Measurements from ENCODE around the gene ATP6V0A4. TPM values are rescaled to one million over a fixed set of nuclear protein-coding genes. Genes with fewer than 3 reads are reported as not detected.

Gene ATP6V0A4
- total RNA-seq, 1 donor: not detected

- peaks cover 4% of the 10 kb centered on the region for H3K27me3 ChIP-seq (ENCODE audit: insufficient read depth, low read length)
- no peaks in the 10 kb centered on the region for H3K9me3 ChIP-seq (ENCODE audit: low read depth, low read length)
- no peak overlapping the region for H3K4me3 ChIP-seq (ENCODE audit: low read length)
- no peaks in the 10 kb centered on the region for H3K4me1 ChIP-seq (ENCODE audit: insufficient read depth, low read length)
Observed at GRCh38 chr7:138669364-138669763, 128.6 kb downstream of the ATP6V0A4 start.

- H3K4me1 ChIP-seq (ENCODE audit: insufficient read depth, low read length): no peaks in the 10 kb centered on the region
- H3K27me3 ChIP-seq (ENCODE audit: insufficient read depth, low read length): peaks cover 4% of the 10 kb centered on the region
- H3K4me3 ChIP-seq (ENCODE audit: low read length): no peak overlapping the region
- H3K9me3 ChIP-seq (ENCODE audit: low read depth, low read length): no peaks in the 10 kb centered on the region
Observed at GRCh38 chr7:138668946-138669345, 129.1 kb downstream of the ATP6V0A4 start.

GRCh38 chr7:138668229-138668596 is 129.8 kb downstream of the ATP6V0A4 start:
- H3K4me3 ChIP-seq (ENCODE audit: low read length): no peak overlapping the region
- no peaks in the 10 kb centered on the region for H3K9me3 ChIP-seq (ENCODE audit: low read depth, low read length)
- no peaks in the 10 kb centered on the region for H3K4me1 ChIP-seq (ENCODE audit: insufficient read depth, low read length)
- H3K27me3 ChIP-seq (ENCODE audit: insufficient read depth, low read length): peaks cover 4% of the 10 kb centered on the region

DNA sequence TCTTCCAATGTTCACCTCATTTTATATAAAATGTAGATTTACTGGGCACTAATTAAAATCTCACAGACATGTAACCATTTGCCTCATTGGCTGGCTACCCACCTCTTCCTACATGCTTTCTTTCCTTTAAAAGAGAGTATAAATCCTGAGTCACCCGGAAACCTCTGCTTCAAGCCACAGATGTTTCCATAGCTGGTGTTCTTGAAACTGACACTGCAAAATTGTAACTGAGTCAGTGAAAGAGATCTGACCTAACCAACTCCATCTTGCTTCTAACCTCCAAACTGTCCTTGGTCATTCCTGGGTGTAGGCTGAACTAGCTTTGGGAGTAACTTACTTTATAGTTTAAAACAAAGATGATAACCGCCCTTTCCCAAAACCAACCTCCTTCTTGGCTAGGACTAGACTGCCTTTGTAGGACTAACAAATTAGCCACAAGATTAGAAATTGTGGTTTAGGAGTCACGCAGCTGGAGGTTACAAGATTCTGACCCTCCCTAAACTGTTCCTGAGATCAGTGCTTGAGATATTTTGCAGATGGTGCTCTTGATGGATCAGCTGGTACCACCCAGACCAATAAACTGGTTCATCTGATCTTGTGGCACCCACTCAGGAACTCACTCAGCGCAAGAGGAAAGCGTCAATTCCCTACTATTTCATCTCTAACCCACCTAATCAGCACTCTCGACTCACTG is 130.3 kb downstream of the ATP6V0A4 start:
- H3K9me3 ChIP-seq (ENCODE audit: low read depth, low read length): no peaks in the 10 kb centered on the region
- no peaks in the 10 kb centered on the region for H3K4me1 ChIP-seq (ENCODE audit: insufficient read depth, low read length)
- peaks cover 4% of the 10 kb centered on the region for H3K27me3 ChIP-seq (ENCODE audit: insufficient read depth, low read length)

DNA sequence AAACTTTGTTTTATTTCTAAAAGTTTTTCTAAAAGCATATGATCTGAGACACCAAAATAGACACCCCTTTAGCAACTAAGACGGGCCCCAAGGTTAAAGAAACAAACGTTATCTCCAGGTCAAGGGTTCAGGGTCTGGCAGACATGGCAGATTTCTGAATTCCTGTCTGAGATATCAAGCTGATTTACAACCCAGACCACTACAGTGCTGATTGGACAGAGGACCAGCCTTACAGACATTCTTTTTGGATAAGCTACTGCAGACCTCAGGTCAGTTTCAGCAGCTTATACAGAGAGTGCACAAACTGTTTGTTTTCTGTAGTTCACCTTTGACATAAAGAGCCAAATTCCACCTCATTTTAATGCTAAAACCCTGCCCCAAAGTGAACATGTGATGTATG is 131.6 kb downstream of the ATP6V0A4 start:
- Histone ChIP-seq H3K4me3 (ENCODE audit: low read length) (no peak overlapping the region), H3K9me3 (ENCODE audit: low read depth, low read length) (no peaks in the 10 kb centered on the region), H3K27me3 (ENCODE audit: insufficient read depth, low read length) (peaks cover 4% of the 10 kb centered on the region), H3K4me1 (ENCODE audit: insufficient read depth, low read length) (no peaks in the 10 kb centered on the region)

More for the DNA sequence above, 130.3 kb downstream of the ATP6V0A4 start:
- no peak overlapping the region for H3K4me3 ChIP-seq (ENCODE audit: low read length)

GRCh38 chr7:138665669-138666140 is 132.3 kb downstream of the ATP6V0A4 start:
- H3K9me3 ChIP-seq (ENCODE audit: low read depth, low read length): no peaks in the 10 kb centered on the region
- peaks cover 4% of the 10 kb centered on the region for H3K27me3 ChIP-seq (ENCODE audit: insufficient read depth, low read length)
- H3K4me1 ChIP-seq (ENCODE audit: insufficient read depth, low read length): no peaks in the 10 kb centered on the region
- H3K4me3 ChIP-seq (ENCODE audit: low read length): no peak overlapping the region

GRCh38 chr7:138665249-138665648 is 132.7 kb downstream of the ATP6V0A4 start:
- Histone ChIP-seq H3K9me3 (ENCODE audit: low read depth, low read length) (no peaks in the 10 kb centered on the region), H3K27me3 (ENCODE audit: insufficient read depth, low read length) (peaks cover 4% of the 10 kb centered on the region), H3K4me3 (ENCODE audit: low read length) (no peak overlapping the region), H3K4me1 (ENCODE audit: insufficient read depth, low read length) (no peaks in the 10 kb centered on the region)

DNA sequence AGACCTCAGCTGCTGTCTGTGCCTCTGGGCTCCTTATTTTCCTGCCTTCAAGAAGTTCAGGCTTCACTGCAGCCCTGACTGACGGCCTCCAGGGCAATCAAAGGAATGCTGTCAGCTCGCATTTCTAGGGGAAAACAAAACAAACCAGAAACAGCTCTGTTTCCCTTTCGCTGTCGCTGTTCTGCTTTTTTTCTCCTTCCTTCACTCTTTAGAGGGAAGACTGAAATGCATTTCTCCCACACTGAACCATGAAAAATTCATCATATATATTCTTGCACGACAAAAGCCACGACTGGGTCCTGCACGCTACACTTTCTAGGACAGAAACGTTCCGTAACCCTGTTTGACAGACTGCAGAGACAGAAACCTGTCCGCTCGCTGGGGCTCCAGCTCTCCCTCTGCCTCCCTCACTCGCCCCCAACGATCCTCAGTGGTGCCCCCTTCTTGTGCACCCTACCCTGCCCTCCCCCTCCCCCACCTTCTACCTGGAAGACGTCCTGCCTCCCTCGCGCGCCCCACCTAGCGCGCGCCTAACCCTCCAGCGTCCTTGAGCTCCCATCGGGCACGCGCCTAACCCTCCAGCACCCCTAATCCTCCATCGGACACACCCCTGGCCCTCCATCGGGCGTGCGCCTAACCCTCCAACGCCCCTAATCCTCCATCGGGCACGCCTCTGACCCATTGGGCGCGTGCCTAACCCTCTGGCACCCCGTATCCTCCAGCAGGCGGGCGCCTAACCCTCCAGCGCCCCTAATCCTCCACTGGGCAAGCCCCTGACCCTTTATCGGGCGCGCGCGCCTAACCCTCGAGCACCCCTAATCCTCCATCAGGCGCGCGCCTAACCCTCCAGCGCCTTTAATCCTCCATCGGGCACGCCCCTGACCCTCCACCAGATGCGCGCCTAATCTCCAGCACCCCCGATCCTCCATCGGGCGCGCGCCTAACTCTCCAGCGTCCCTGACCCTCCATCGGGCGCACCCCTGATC is 134.0 kb downstream of the ATP6V0A4 start:
- H3K9me3 ChIP-seq (ENCODE audit: low read depth, low read length): no peaks in the 10 kb centered on the region
- no peak overlapping the region for H3K4me3 ChIP-seq (ENCODE audit: low read length)

GRCh38 chr7:138662991-138663320 is 135.0 kb downstream of the ATP6V0A4 start:
- Histone ChIP-seq H3K4me1 (ENCODE audit: insufficient read depth, low read length) (no peaks in the 10 kb centered on the region), H3K4me3 (ENCODE audit: low read length) (no peak overlapping the region), H3K9me3 (ENCODE audit: low read depth, low read length) (no peaks in the 10 kb centered on the region), H3K27me3 (ENCODE audit: insufficient read depth, low read length) (peaks cover 4% of the 10 kb centered on the region)

More for the DNA sequence above, 134.0 kb downstream of the ATP6V0A4 start:
- peaks cover 4% of the 10 kb centered on the region for H3K27me3 ChIP-seq (ENCODE audit: insufficient read depth, low read length)
- no peaks in the 10 kb centered on the region for H3K4me1 ChIP-seq (ENCODE audit: insufficient read depth, low read length)

DNA sequence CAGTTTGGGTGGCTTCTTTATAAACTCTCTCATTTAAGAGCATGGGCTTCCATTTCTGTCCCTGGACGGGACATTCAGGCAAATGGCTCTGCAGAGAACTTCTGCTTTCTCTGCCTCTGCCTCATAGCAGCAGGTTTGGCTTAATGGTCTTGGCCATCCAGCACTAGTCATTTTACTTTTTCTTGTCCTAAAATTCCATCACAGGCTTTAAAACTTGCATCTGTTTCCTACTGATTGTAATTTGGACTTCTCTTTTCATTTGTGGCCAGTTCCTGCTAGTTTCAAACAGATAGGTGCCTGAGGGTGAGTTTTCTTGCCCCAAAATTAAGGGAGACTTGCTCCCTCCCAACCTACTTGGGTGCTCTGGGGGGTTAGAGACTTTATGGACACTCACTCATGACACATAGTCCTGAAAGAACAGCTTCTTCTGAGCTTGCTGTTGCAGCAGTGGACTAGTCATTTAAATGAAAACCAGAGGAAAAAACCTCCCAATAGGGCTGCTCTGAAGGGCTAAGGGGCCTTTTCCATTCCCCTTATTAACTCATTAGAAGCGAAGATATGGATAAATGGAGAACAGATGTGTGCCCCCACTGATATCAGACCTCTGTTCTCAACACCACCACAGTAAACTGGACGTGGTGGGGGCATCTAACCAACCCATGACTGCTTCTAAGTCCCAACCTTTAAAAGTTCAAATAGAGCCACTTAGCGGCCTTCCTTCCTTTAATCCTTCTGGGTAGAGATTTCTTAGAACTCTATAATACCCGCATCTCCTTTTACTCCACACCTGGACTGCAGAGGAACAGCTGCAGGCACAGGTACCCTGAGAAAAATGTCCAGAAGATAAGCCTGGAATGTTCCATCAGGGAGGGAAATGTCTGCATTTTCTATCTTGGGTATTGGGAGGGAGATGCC is 135.7 kb downstream of the ATP6V0A4 start:
- H3K4me1 ChIP-seq (ENCODE audit: insufficient read depth, low read length): no peaks in the 10 kb centered on the region
- no peak overlapping the region for H3K4me3 ChIP-seq (ENCODE audit: low read length)
- H3K9me3 ChIP-seq (ENCODE audit: low read depth, low read length): no peaks in the 10 kb centered on the region
- peaks cover 4% of the 10 kb centered on the region for H3K27me3 ChIP-seq (ENCODE audit: insufficient read depth, low read length)

DNA sequence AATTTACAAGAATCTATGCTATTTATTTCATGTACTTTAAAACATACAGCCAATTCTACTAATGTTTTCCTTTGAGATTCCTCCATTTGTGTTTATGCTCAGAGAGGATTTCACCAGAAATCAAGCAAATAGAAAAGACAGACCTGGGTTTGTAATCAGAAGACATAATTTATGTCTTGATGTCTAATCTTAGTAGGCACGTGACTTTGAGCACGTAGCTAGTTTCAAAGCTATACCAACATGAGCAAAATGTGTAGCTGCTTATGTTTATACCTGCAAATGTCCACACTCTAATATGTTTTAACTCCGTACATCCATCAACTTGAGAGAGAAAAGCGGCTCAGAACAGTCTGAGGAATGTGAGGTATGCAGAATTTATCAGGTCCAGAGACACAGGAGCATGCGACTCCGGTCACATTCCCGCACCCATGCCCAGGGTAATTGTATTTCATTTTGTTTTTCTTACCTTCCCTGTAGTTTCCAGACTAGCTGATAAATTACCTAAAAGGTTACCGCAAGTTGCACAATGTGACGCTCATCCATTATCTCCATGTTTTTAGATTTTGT is 136.8 kb downstream of the ATP6V0A4 start:
- peaks cover 4% of the 10 kb centered on the region for H3K27me3 ChIP-seq (ENCODE audit: insufficient read depth, low read length)
- no peaks in the 10 kb centered on the region for H3K9me3 ChIP-seq (ENCODE audit: low read depth, low read length)
- H3K4me3 ChIP-seq (ENCODE audit: low read length): no peak overlapping the region
- H3K4me1 ChIP-seq (ENCODE audit: insufficient read depth, low read length): no peaks in the 10 kb centered on the region

DNA sequence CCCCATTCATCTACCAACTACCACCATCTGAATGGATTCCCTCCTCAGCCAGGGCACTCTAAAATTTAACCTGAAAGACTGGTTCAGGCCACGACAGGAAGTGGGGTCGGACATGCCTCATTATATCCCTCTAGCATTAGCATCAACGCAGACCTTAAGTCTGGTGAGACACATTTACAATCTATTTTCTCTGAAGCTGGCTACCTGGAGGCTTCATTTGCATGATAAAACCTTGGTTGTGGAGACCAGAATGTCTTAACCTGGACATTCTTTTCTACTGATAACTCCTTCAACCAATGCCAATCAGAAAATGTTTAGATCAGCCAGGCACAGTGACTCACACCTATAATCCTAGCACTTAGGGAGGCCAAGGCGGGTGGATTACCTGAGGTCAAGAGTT is 139.1 kb downstream of the ATP6V0A4 start:
- H3K4me3 ChIP-seq (ENCODE audit: low read length): no peak overlapping the region
- no peaks in the 10 kb centered on the region for H3K27me3 ChIP-seq (ENCODE audit: insufficient read depth, low read length)
- H3K9me3 ChIP-seq (ENCODE audit: low read depth, low read length): no peaks in the 10 kb centered on the region
- H3K4me1 ChIP-seq (ENCODE audit: insufficient read depth, low read length): no peaks in the 10 kb centered on the region

GRCh38 chr7:138657854-138658386 is 140.1 kb downstream of the ATP6V0A4 start:
- H3K4me3 ChIP-seq (ENCODE audit: low read length): no peak overlapping the region
- H3K9me3 ChIP-seq (ENCODE audit: low read depth, low read length): no peaks in the 10 kb centered on the region
- no peaks in the 10 kb centered on the region for H3K4me1 ChIP-seq (ENCODE audit: insufficient read depth, low read length)
- H3K27me3 ChIP-seq (ENCODE audit: insufficient read depth, low read length): no peaks in the 10 kb centered on the region

DNA sequence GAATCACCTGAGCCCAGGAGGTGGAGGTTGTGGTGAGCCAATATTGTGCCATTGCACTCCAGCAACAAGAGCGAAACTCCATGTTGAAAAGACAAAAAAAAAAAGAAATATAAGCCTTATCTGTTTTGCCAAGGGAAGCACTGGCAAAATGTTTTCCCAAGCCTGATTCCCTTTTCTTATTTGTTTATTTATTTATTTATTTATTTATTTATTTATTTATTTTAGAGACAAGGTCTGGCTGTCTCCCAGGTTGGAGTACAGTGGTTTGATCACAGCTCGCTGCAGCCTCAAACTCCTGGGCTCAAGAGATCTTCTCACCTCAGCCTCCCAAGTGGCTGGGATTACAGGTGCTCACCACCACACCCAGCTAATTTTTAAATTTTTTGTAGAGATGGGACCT is 141.0 kb downstream of the ATP6V0A4 start:
- Histone ChIP-seq H3K9me3 (ENCODE audit: low read depth, low read length) (no peaks in the 10 kb centered on the region), H3K4me3 (ENCODE audit: low read length) (no peak overlapping the region), H3K27me3 (ENCODE audit: insufficient read depth, low read length) (no peaks in the 10 kb centered on the region), H3K4me1 (ENCODE audit: insufficient read depth, low read length) (no peaks in the 10 kb centered on the region)

Measured in mononuclear cell (primary cell).